Vagina (tissue), 2 donors: ENCODE data around the gene ISYNA1.

ENCODE experiments used
- CTCF ChIP-seq, 3 experiments: fragments of 450-650 bp in 2 of 3; fragments of 200-600 bp in 1 of 3; sonication (generic) in 1 of 3; IDR thresholded peaks; one replicate each; pipeline ENCODE4 v1.5.1; 2017 to 2019; ENCODE audit warnings: antibody characterized with exemption in 3 of 3, mild to moderate bottlenecking in 2 of 3, moderate library complexity in 2 of 3
- POLR2A ChIP-seq, 2 donors: fragments of 450-650 bp; IDR thresholded peaks; one replicate each; pipeline ENCODE4 v1.6.1; 2017; ENCODE audit warnings: antibody characterized with exemption in 2 of 2, mild to moderate bottlenecking in 2 of 2, moderate library complexity in 2 of 2
- POLR2AphosphoS5 ChIP-seq, 2 donors: sonication (generic); formaldehyde crosslinking; IDR thresholded peaks; one replicate each; pipeline ENCODE4 v1.9.0; 2017; ENCODE audit warnings: antibody characterized with exemption in 2 of 2, mild to moderate bottlenecking in 2 of 2, low read depth in 1 of 2; ENCODE audit not compliant: insufficient read depth in 1 of 2

- no peak for TF ChIP-seq POLR2A (IDR thresholded peaks at IDR 0.05)
- no peak for TF ChIP-seq CTCF (IDR thresholded peaks at IDR 0.05)
- no peak for TF ChIP-seq POLR2AphosphoS5 (IDR thresholded peaks at IDR 0.05; ENCODE audit: insufficient read depth in 1 of 2, low read depth in 1 of 2)
Observed at GRCh38 chr19:18424890-18425514, 12.9 kb downstream of the ISYNA1 start.
